Endodermal cell (in vitro differentiated cells): Measurements from ENCODE around the gene LCA5L. TPM values are rescaled to one million over a fixed set of nuclear protein-coding genes. Genes with fewer than 3 reads are reported as not detected.
"Not testable (repeated sequence)": the region's sequence is repeated elsewhere in the genome, so short reads cannot be mapped to it uniquely, and the experiment has no call there.

Experiments
- DNase-seq: peaks from one replicate; pipeline ENCODE4 v3.0.0-alpha.2; 2017
- H3K27ac ChIP-seq: 2 replicates; pipeline ENCODE4 v1.5.1; 2013; ENCODE audit warnings: mild to moderate bottlenecking, low read depth, low read length, moderate library complexity
- H3K27me3 ChIP-seq: 2 replicates; pipeline ENCODE4 v1.6.1; 2013; ENCODE audit warnings: mild to moderate bottlenecking, low read length, moderate library complexity; ENCODE audit not compliant: insufficient read depth, control insufficient read depth, poor library complexity, severe bottlenecking
- H3K36me3 ChIP-seq: 2 replicates; pipeline ENCODE4 v1.7.0; 2013; ENCODE audit warnings: mild to moderate bottlenecking, low read length, moderate library complexity; ENCODE audit not compliant: control insufficient read depth, insufficient read depth
- H3K4me1 ChIP-seq: one replicate; pipeline ENCODE4 v1.7.0; 2013; ENCODE audit warnings: low read length; ENCODE audit not compliant: control insufficient read depth, insufficient read depth
- H3K4me3 ChIP-seq: 2 replicates; pipeline ENCODE4 v1.5.1; 2013; ENCODE audit warnings: mild to moderate bottlenecking, low read length, moderate library complexity
- H3K9ac ChIP-seq: 2 replicates; pipeline ENCODE4 v1.6.1; 2013; ENCODE audit warnings: mild to moderate bottlenecking, low read length, moderate library complexity; ENCODE audit not compliant: poor library complexity, severe bottlenecking; ENCODE audit errors: extremely low read depth
- H3K9me3 ChIP-seq: 2 replicates; pipeline ENCODE4 v1.6.1; 2013; ENCODE audit warnings: mild to moderate bottlenecking, low read length, moderate library complexity; ENCODE audit not compliant: control insufficient read depth
- H3K27ac Mint-ChIP-seq: 2 replicates; pipeline ENCODE4 v1.8.0; 2020; ENCODE audit warnings: mixed read lengths
- H3K27me3 Mint-ChIP-seq: 2 replicates; pipeline ENCODE4 v1.8.0; 2021; ENCODE audit warnings: mild to moderate bottlenecking, mixed read lengths; ENCODE audit not compliant: insufficient read depth
- H3K36me3 Mint-ChIP-seq: 2 replicates; pipeline ENCODE4 v1.8.0; 2020; ENCODE audit warnings: low read depth, mixed read lengths
- H3K4me1 Mint-ChIP-seq: 2 replicates; pipeline ENCODE4 v1.8.0; 2020; ENCODE audit warnings: mixed read lengths
- H3K4me3 Mint-ChIP-seq: 2 replicates; pipeline ENCODE4 v1.8.0; 2020; ENCODE audit warnings: mild to moderate bottlenecking, moderate library complexity, mixed read lengths
- H3K9me3 Mint-ChIP-seq: 2 replicates; pipeline ENCODE4 v1.8.0; 2020; ENCODE audit warnings: mild to moderate bottlenecking, mixed read lengths
- WGBS, 2 experiments: methylation state at CpG; one replicate each; pipeline versions ENCODE4 v1.1.5 to v1.1.7; 2013; ENCODE audit warnings: missing lambda C conversion rate in 2 of 2, mixed read lengths in 1 of 2; ENCODE audit not compliant: insufficient coverage in 1 of 2, insufficient read length in 1 of 2; 5-methylcytosine and 5-hydroxymethylcytosine counted together
- total RNA-seq, 2 donors: library from RNA; stranded (reverse); fragmentation: NEBNext Ultra II Directional in 1 of 2; extraction: Animal tissue kit (Norgen Biotek cat#: 25700) in 1 of 2; gene quantifications; 2 replicates in 1 of 2; 3 replicates in 1 of 2; pipeline ENCODE4 v1.2.1, GENCODE V29; 2021
- TF ChIP-seq, protein P1 (sequence below): fragments of 200-600 bp; sonication (generic); conservative IDR thresholded peaks from 2 replicates; pipeline ENCODE4 v1.5.0; 2021; ENCODE audit warnings: antibody characterized with exemption, mild to moderate bottlenecking

LCA5L gene
- total RNA-seq, 2 donors from 2014 or later: 2.4 to 3.6 TPM

DNA sequence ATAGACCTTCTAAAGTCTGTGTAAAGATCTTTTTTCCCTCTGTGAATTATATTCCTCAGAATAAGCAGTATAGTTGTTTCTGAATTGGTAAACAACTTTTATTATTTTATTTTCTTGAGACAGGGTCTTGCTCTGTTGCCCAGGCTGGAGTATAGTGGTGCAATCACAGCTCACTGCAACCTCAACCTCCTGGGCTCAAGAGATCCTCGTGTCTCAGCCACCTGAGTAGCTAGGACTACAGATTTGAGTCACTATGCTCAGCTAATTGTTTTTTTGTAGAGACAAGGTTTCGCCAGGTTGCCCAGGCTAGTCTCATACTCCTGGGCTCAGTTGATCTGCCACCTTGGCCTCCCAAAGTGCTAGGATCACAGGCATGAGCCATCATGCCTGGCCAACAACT, 70.1 kb downstream of the LCA5L start:
- 95 to 96% methylated on average over 2 of the region's 2 CpGs for WGBS, 2 experiments
- no peaks in the 10 kb centered on the region for H3K9me3 Mint-ChIP-seq

DNA sequence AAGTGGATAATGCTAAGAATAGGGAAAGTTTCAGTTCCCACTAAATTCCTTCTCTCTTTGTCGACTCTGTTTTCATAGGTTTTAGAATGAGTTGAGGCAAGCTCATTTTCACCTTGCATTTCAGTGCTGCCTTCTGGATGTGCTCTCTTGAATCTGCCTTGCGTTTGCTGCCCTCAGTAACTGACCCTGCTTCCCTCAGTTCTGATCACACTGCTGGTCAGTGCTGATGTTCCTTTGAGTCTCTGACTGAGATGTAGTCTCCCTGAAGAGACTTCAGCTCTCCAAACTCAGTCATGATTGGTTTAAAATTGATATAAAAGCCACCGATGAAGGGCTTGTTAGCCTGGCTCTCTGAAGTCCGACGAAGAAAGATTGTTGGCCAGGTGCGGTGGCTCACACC, 71.5 kb downstream of the LCA5L start:
- peaks cover 3% of the 10 kb centered on the region for H3K4me1 ChIP-seq
- no peaks in the 10 kb centered on the region for H3K9me3 ChIP-seq
- no peak overlapping the region for H3K4me3 ChIP-seq
- H3K27me3 ChIP-seq: no peaks in the 10 kb centered on the region
- Mint-ChIP-seq H3K36me3 (no peaks in the 10 kb centered on the region), H3K9me3 (peaks cover 2% of the 10 kb centered on the region), H3K4me1 (peaks cover 11% of the 10 kb centered on the region), H3K4me3 (no peak overlapping the region), H3K27me3 (no peaks in the 10 kb centered on the region), H3K27ac (no peak overlapping the region)
- no peak for DNase-seq
- TF ChIP-seq, protein P1, sequence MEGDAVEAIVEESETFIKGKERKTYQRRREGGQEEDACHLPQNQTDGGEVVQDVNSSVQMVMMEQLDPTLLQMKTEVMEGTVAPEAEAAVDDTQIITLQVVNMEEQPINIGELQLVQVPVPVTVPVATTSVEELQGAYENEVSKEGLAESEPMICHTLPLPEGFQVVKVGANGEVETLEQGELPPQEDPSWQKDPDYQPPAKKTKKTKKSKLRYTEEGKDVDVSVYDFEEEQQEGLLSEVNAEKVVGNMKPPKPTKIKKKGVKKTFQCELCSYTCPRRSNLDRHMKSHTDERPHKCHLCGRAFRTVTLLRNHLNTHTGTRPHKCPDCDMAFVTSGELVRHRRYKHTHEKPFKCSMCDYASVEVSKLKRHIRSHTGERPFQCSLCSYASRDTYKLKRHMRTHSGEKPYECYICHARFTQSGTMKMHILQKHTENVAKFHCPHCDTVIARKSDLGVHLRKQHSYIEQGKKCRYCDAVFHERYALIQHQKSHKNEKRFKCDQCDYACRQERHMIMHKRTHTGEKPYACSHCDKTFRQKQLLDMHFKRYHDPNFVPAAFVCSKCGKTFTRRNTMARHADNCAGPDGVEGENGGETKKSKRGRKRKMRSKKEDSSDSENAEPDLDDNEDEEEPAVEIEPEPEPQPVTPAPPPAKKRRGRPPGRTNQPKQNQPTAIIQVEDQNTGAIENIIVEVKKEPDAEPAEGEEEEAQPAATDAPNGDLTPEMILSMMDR: no peak
- no peak overlapping the region for H3K9ac ChIP-seq
- 85 to 91% methylated on average over 6 of the region's 6 CpGs for WGBS, 2 experiments
- no peak overlapping the region for H3K27ac ChIP-seq
- no peaks in the 10 kb centered on the region for H3K36me3 ChIP-seq

More for the DNA sequence above, 70.1 kb downstream of the LCA5L start:
- no peak for DNase-seq
- Mint-ChIP-seq H3K4me3 (no peak overlapping the region), H3K27me3 (no peaks in the 10 kb centered on the region), H3K4me1 (peaks cover 11% of the 10 kb centered on the region), H3K36me3 (no peaks in the 10 kb centered on the region), H3K27ac (no peak overlapping the region)
- Histone ChIP-seq H3K4me3 (no peak overlapping the region), H3K36me3 (no peaks in the 10 kb centered on the region), H3K9ac (no peak overlapping the region), H3K27ac (no peak overlapping the region), H3K27me3 (no peaks in the 10 kb centered on the region), H3K9me3 (no peaks in the 10 kb centered on the region), H3K4me1 (peaks cover 6% of the 10 kb centered on the region)
- TF ChIP-seq, protein P1: no peak

DNA sequence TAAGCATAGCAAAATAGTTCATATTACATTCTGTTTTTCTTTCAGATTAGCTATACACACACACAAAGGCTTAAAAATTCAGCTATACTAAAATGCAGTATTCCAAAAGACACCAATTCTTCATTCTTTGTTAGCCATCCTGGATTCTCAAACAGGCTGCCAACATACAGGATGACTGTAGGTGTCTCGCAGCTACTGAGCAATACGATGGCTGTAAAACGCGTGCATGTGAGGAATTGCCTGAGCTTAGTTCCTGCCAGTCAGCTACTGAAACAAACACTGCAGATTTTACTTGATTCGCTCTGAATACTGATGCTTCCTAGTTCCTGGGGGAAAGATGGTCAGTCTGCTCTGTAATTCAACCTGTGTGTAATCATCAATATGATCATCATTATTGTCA, 71.9 kb downstream of the LCA5L start:
- 38 to 49% methylated on average over 5 of the region's 5 CpGs for whole genome bisulfite sequencing, 2 experiments
- Mint-ChIP-seq H3K4me1 (peaks cover 11% of the 10 kb centered on the region), H3K36me3 (no peaks in the 10 kb centered on the region)

GRCh38 chr21:39369896-39370288, 75.7 kb downstream of the LCA5L start:
- not testable (repeated sequence) for H3K27me3 ChIP-seq, DNase-seq
- WGBS, 2 experiments: 87 to 100% methylated on average over 6 to 7 of the region's 7 CpGs

More for the DNA sequence above, 71.9 kb downstream of the LCA5L start:
- H3K36me3 ChIP-seq: no peaks in the 10 kb centered on the region
- no peak overlapping the region for H3K27ac ChIP-seq
- Mint-ChIP-seq H3K9me3 (peaks cover 2% of the 10 kb centered on the region), H3K27me3 (no peaks in the 10 kb centered on the region), H3K4me3 (no peak overlapping the region), H3K27ac (no peak overlapping the region)
- TF ChIP-seq, protein P1: peak; percentile 66
- H3K4me3 ChIP-seq: no peak overlapping the region
- H3K27me3 ChIP-seq: no peaks in the 10 kb centered on the region
- no peak overlapping the region for H3K9ac ChIP-seq
- DNase-seq: peak; percentile 66
- H3K4me1 ChIP-seq: peaks cover 3% of the 10 kb centered on the region
- no peaks in the 10 kb centered on the region for H3K9me3 ChIP-seq

More at GRCh38 chr21:39369896-39370288, 75.7 kb downstream of the LCA5L start:
- H3K27me3 Mint-ChIP-seq, H3K4me3 ChIP-seq, H3K9me3 ChIP-seq, H3K9me3 Mint-ChIP-seq, H3K4me3 Mint-ChIP-seq, H3K4me1 Mint-ChIP-seq, H3K27ac Mint-ChIP-seq, H3K36me3 Mint-ChIP-seq, H3K4me1 ChIP-seq, H3K36me3 ChIP-seq, H3K27ac ChIP-seq, H3K9ac ChIP-seq: not testable (repeated sequence)
